NOMO-1 treated with dmso at 0.1 percent for 144 hours (cell line): ENCODE results near the gene C1orf35.
A peak's percentile ranks its signal among the peaks of the same experiment; 100 is the strongest.
"Not testable (repeated sequence)": the region's sequence is repeated elsewhere in the genome, so short reads cannot be mapped to it uniquely, and the experiment has no call there.

ENCODE experiments used
- DNase-seq: peaks from one replicate; lab custom pipeline; 2025; ENCODE audit not compliant: unreplicated experiment; lab: John Stamatoyannopoulos, UW

The C1orf35 gene

GRCh38 chr1:228142701-228143136 lies 39.6 kb upstream of the C1orf35 start:
- no peak for DNase-seq

DNA sequence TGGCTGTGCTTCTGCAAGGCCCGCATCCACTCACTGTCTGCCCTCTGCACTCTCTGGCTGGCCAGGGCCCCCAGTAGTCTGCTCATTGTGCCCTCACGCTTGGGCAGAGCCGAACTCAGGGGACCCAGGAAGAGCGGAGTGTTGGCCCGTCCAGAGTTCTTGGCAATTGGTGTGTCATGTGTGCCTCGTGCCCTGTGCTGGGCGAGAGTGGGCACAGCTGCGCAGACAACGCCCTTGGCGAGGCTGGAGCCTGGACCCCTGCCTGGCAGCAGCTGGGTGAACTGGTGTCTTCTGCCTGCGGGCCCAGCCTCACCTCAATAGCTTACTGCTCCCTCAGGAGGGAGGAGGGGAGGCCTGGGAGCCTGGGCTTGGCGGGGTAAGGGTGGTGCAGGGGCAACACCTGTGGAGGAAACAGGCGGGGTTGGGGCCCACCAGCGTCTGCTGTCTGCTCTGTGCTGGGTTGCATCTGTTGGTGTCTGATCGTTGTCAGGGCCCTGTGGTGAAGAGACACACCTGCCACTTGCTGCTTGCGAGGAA lies 39.1 kb upstream of the C1orf35 start:
- no peak for DNase-seq

GRCh38 chr1:228141226-228142044 lies 38.3 kb upstream of the C1orf35 start:
- DNase-seq, result no peak

DNA sequence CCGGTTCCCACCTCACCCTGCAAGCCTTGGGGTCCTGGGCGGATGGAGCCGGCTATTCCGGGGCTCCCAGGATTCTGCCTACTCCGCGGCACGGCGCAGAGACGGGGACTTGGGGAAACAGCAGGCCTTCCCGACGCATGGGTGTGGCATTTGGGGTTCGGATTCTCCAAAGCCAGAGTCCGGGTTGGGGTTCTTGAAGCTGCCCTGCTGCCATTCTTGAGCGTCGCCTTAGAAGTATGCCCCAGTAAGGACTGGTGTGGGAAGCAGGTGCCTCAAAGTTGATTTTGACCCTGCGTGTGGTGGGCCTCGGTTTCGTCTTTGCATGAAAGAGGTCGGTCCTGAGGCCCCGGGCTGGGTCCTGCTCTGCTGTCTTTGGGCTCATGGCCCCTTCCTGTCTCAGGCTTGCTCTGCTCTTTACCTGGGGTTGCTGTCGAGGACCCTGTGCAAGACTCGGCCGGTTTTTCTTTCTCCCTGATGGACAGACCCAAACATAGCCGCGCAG lies 37.6 kb upstream of the C1orf35 start:
- no peak for DNase-seq

- peak; percentile 99 for DNase-seq
Measured at GRCh38 chr1:228139931-228140723, 37.0 kb upstream of the C1orf35 start, which contains the start of gene GUK1. Gene GUK1, plus strand, starts transcription at chr1:228140279. Its CDS starts 24 bp downstream, at chr1:228140303.

- no peak for DNase-seq
Measured at GRCh38 chr1:228139406-228139930, 36.3 kb upstream of the C1orf35 start.

DNA sequence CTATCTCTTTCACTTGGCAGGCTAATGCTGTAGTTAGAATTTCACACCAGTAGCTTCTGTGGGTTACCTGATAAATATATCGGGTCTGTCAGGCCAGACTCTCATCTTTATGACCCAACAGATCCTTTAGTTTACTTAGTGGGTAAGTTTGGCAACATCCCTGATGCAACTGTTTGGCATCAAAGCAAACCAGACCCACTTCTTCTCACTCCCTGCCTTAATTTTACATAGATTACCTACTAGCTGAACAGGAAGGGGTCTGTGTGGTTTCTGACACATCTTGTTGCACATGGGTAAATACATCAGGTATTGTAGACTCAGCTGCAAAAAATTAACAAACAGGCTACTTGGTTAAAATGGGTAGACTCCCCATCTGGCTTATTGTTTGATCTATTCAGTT lies 33.8 kb upstream of the C1orf35 start:
- no peak for DNase-seq

- no peak for DNase-seq
Measured at GRCh38 chr1:228134591-228134990, 31.5 kb upstream of the C1orf35 start.

GRCh38 chr1:228131766-228132165 lies 28.6 kb upstream of the C1orf35 start:
- DNase-seq, result no peak

- DNase-seq, result no peak
Measured at GRCh38 chr1:228125185-228125584, 22.1 kb upstream of the C1orf35 start.

GRCh38 chr1:228123505-228123904 lies 20.4 kb upstream of the C1orf35 start:
- DNase-seq, result no peak

GRCh38 chr1:228122921-228123441 lies 19.9 kb upstream of the C1orf35 start:
- no peak for DNase-seq

DNA sequence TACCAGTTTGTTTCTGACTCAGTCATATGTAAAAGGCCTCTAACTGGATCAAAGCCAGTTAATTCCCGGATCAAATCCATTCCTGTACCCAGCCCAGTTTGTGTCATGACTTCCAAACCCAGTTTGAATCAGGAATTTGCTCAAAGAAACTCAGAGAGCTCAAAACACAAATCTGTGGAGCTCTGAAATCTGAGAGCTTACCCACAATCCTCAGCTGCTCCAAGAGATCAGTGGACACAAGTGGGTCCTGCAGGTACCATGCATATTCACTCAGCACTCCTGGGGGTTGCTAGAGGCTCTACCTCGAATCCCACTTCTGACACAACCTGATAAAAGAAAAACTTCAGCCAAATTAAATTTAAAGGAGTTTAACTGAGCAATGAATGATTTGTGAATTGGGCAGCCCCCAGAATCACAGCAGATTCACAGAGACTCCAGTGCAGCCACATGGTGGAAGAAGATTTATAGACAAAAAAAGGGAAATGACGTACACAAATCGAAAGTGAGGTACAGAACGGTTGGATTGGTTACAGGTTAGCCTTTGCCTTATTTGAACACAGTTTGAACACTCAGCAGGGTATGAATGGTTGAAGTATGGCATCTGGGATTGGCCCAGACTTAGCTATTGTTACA lies 17.8 kb upstream of the C1orf35 start:
- DNase-seq, result peak; percentile 35

DNA sequence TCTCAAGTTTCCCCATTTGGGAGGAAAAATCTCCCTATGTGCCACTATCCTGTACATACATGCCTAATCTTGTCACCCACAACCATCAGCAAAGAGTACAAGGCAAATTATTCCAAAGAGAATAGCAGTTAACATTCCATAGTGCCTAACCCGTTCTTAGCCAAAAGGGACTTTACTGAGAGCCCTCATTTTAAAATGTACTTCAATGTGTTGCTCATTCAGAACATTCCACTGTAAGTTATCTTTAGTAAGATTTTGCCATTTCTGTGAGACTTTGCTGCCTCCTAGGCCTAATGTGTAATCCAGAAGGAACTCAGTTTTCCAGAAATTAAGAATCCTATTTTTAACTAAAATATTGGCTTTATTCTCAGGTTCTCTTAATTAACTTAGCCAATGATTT lies 17.2 kb upstream of the C1orf35 start:
- no peak for DNase-seq

- DNase-seq, result no peak
Measured at GRCh38 chr1:228118040-228118439, 14.9 kb upstream of the C1orf35 start.

- no peak for DNase-seq
Measured at GRCh38 chr1:228117335-228117734, 14.2 kb upstream of the C1orf35 start.

DNA sequence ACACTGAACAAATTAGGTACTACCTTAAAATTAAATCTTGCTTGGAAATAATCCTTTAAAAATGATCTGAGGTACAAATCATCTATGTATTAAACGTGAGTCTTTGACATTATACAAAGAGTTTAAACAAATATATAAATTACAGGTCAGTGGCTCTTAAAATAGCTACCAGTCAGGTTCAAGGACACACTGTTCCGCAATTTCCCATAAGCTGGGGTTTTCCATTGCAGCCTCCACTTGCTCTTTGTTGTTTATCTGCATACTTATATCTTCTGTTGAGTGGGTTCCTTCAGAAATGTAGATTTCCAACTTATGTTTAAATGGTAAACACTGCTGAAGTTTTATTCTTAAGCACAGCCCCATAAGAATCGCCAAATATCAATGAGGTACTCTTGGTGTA lies 11.7 kb upstream of the C1orf35 start:
- DNase-seq, result no peak

- no peak for DNase-seq
Measured at GRCh38 chr1:228112617-228113016, 9.5 kb upstream of the C1orf35 start.

DNA sequence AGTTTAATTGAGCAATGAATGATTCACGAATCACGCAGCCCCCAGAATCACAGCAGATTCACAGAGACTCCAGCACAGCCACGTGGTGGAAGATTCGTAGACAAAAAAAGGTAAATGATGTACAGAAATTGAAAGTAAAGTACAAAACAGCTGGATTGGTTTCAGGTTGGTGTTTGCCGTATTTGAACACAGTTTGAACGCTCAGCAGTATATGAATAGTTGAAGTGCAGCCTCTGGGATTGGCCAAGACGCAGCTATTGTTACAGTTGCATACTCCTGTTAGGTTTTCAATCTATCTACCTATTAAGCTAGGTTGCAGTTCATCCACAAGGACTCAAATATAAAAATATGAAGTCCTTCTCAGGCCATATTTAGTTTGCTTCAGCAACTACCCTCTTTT lies 9.0 kb upstream of the C1orf35 start:
- no peak for DNase-seq

DNA sequence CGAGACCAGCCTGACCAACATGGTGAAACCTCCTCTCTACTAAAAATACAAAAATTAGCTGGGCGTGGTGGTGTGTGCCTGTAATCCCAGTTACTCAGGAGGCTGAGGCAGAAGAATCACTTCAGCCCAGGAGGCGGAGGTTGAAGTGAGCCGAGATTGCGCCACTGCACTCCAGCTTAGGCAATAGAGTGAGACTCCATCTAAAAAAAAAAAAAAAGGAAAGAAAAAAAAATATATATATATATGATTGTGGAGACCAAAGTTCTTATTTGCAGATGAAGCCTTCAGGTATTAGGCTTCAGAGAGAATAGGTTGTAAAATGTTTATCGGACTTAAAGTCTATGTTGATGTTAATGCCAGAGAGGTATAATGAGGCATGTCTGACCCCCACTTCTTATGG lies 8.2 kb upstream of the C1orf35 start:
- DNase-seq, result not testable (repeated sequence)

DNA sequence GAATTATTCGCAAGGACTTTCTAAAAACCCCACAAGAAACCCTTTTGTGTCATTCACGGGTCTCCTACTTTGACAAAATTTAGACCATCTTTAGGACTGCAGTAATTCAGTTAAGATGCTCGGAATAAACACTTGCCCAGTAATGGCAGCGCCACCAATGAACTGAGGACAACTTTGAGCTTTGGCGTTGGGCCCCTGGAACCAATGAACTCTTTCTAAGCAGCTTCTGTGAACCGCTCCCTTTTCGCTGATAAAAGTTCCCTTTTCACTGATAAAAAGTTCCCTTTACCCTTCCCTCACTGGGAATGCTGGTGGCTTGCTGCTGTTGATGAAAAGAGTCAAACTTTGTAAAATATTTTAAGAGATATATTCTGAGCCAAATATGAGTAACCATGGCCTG lies 7.4 kb upstream of the C1orf35 start:
- no peak for DNase-seq
